Endothelial cell of umbilical vein (primary cell): ENCODE results near the gene VIPR2. TPM values are rescaled to one million over a fixed set of nuclear protein-coding genes. Genes with fewer than 3 reads are reported as not detected.

Source experiments
- BruUV-seq: library from RNA; stranded (reverse); fragments of 400-500 nt; replicated peaks from 2 replicates; lab custom pipeline; 2021; lab: Mats Ljungman, UMichigan
- CTCF ChIA-PET: fragments of 300-600, 350-600 bp; sonication (Branson Sonifier 250); formaldehyde crosslinking; loops from one replicate; lab custom pipeline; 2021; ENCODE audit warnings: antibody characterized with exemption, inconsistent platforms; lab: Charles Lee
- POLR2A ChIA-PET: fragments of 300-600, 350-600 bp; sonication (Branson Sonifier 250); formaldehyde crosslinking; loops from one replicate; lab custom pipeline; 2021; ENCODE audit warnings: antibody characterized with exemption, inconsistent platforms; lab: Charles Lee
- DNase-seq: peaks from one replicate; pipeline ENCODE4 v3.0.0-alpha.2; 2011; ENCODE audit warnings: low read depth, low spot score
- FAIRE-seq: peaks from 2 replicates; lab custom pipeline; 2011; peaks lifted over from hg19 to GRCh38; lab: Jason Lieb, UNC
- H2AFZ ChIP-seq: 2 replicates; pipeline ENCODE4 v1.6.0; 2012; ENCODE audit warnings: low read depth, low read length, control low read depth, inconsistent platforms
- H3K27ac ChIP-seq: 2 replicates; pipeline ENCODE4 v1.5.1; 2011; ENCODE audit warnings: low read depth, mild to moderate bottlenecking, control low read depth, low read length, moderate library complexity; ENCODE audit not compliant: insufficient read depth
- H3K27me3 ChIP-seq, 2 experiments: 2 replicates each; pipeline versions ENCODE4 v1.6.0 to v1.6.1; 2011; ENCODE audit warnings: low read length in 2 of 2, mixed read lengths in 1 of 2; ENCODE audit not compliant: control insufficient read depth in 2 of 2, insufficient read depth in 2 of 2
- H3K36me3 ChIP-seq, 2 experiments: 2 replicates in 1 of 2; 3 replicates in 1 of 2; pipeline ENCODE4 v1.5.1; 2011; ENCODE audit warnings: low read length in 2 of 2, mild to moderate bottlenecking in 1 of 2, moderate library complexity in 1 of 2; ENCODE audit not compliant: control insufficient read depth in 2 of 2, insufficient read depth in 2 of 2; ENCODE audit errors: extremely low read depth in 1 of 2
- H3K4me1 ChIP-seq: 3 replicates; pipeline ENCODE4 v1.5.1; 2011; ENCODE audit warnings: mild to moderate bottlenecking, low read length; ENCODE audit not compliant: control insufficient read depth, insufficient read depth; ENCODE audit errors: extremely low read depth
- H3K4me2 ChIP-seq: 2 replicates; pipeline ENCODE4 v1.6.1; 2011; ENCODE audit warnings: low read length, control low read depth, mixed read lengths; ENCODE audit not compliant: insufficient read depth
- H3K4me3 ChIP-seq, 3 experiments: fragments of 200-600 bp in 1 of 3; sonication (generic), shearing (Covaris generic) in 1 of 3; replicated peaks in 1 of 3; 2 replicates each; pipeline ENCODE4 v1.5.1; 2011 to 2016; ENCODE audit warnings: control low read depth in 3 of 3, low read length in 3 of 3, mild to moderate bottlenecking in 2 of 3, inconsistent platforms in 1 of 3, low read depth in 1 of 3, moderate library complexity in 1 of 3; ENCODE audit not compliant: insufficient read depth in 1 of 3
- H3K79me2 ChIP-seq: 2 replicates; pipeline ENCODE4 v1.6.0; 2012; ENCODE audit warnings: low read length, inconsistent platforms; ENCODE audit not compliant: control insufficient read depth, insufficient read depth
- H3K9ac ChIP-seq: replicated peaks from 2 replicates; pipeline ENCODE3; 2011; ENCODE audit warnings: low read length, control low read depth; ENCODE audit not compliant: insufficient read depth; ENCODE audit errors: extremely low read depth
- H3K9me1 ChIP-seq: replicated peaks from 3 replicates; pipeline ENCODE4 v1.6.0; 2011; ENCODE audit warnings: mild to moderate bottlenecking, low read length; ENCODE audit not compliant: control insufficient read depth, insufficient read depth; ENCODE audit errors: extremely low read depth
- H3K9me3 ChIP-seq: replicated peaks from 2 replicates; pipeline ENCODE4 v1.5.1; 2012; ENCODE audit warnings: low read length, inconsistent platforms; ENCODE audit not compliant: control insufficient read depth, insufficient read depth
- H4K20me1 ChIP-seq: replicated peaks from 2 replicates; pipeline ENCODE3; 2011; ENCODE audit warnings: mild to moderate bottlenecking, low read length; ENCODE audit not compliant: control insufficient read depth, insufficient read depth; ENCODE audit errors: extremely low read depth
- EZH2 ChIP-seq: IDR thresholded peaks from 2 replicates; pipeline ENCODE4 v1.6.1; 2012; ENCODE audit warnings: borderline replicate concordance, low read depth, mild to moderate bottlenecking, moderate library complexity, low read length, inconsistent platforms; ENCODE audit not compliant: severe bottlenecking
- FOS ChIP-seq: IDR thresholded peaks from 2 replicates; pipeline ENCODE4 v1.6.1; 2011; ENCODE audit warnings: mild to moderate bottlenecking, low read length, moderate library complexity, borderline replicate concordance; ENCODE audit not compliant: insufficient read depth
- GATA2 ChIP-seq: IDR thresholded peaks from 2 replicates; pipeline ENCODE4 v1.7.0; 2011; ENCODE audit warnings: low read depth, mild to moderate bottlenecking, moderate library complexity, mixed read lengths, low read length; ENCODE audit not compliant: insufficient read length, insufficient read depth
- JUN ChIP-seq: IDR thresholded peaks from 2 replicates; pipeline ENCODE4 v1.6.1; 2011; ENCODE audit warnings: borderline replicate concordance, low read depth; ENCODE audit not compliant: insufficient read length, insufficient read depth
- MYC ChIP-seq: IDR thresholded peaks from one replicate; pipeline ENCODE4 v1.6.1; 2011; ENCODE audit warnings: mild to moderate bottlenecking, low read depth, low read length
- POLR2A ChIP-seq: IDR thresholded peaks from 2 replicates; pipeline ENCODE4 v1.6.1; 2012; ENCODE audit warnings: low read depth, mild to moderate bottlenecking, control low read depth, low read length
- POLR2AphosphoS5 ChIP-seq: IDR thresholded peaks from 2 replicates; pipeline ENCODE4 v1.6.1; 2012; ENCODE audit warnings: low read depth, mild to moderate bottlenecking, control low read depth, low read length, moderate library complexity; ENCODE audit not compliant: insufficient read depth
- dilution Hi-C: fragments of 300-500 bp; cut with MboI; formaldehyde crosslinking; loops from one replicate; pipeline ENCODE4 v1.15.0; 2019; ENCODE audit warnings: low sequenced_read_pairs; ENCODE audit not compliant: extremely low pct_ligation_motif_present
- intact Hi-C: fragments of 100-400 bp; cut with micrococcal nuclease; formaldehyde crosslinking; loops from one replicate; pipeline ENCODE4 v1.10.0; 2022
- polyA plus RNA-seq, 4 experiments: library from polyadenylated mRNA; depleted of rRNA in 3 of 4; stranded (reverse) in 3 of 4; unstranded in 1 of 4; fragments of >200 nt; gene quantifications; 2 replicates each; pipeline versions ENCODE4 v1.2.1 to v1.2.3, GENCODE V29; 2011 to 2012; ENCODE audit warnings: missing spikeins in 1 of 4
- total RNA-seq: library from RNA; stranded (reverse); gene quantifications from 2 replicates; pipeline ENCODE4 v1.2.3, GENCODE V29; 2021
- TF ChIP-seq, protein P1 (sequence below), 2 donors: IDR thresholded peaks; 1 replicate in 1 of 2; 2 replicates in 1 of 2; pipeline ENCODE4 v1.5.1; 2011; ENCODE audit warnings: low read length in 2 of 2, mild to moderate bottlenecking in 2 of 2, moderate library complexity in 2 of 2, control low read depth in 1 of 2, inconsistent platforms in 1 of 2, low read depth in 1 of 2; ENCODE audit not compliant: insufficient read depth in 1 of 2; ENCODE audit errors: extremely low read depth in 1 of 2
- TF ChIP-seq, protein P2 (sequence below): IDR thresholded peaks from 2 replicates; pipeline ENCODE4 v1.6.1; 2011; ENCODE audit not compliant: insufficient read depth, insufficient read length

Gene VIPR2
- total and polyA plus RNA-seq, 2 donors (not counting 3 experiments of a cell fraction or from before 2014, with no cell fraction given): not detected

DNA sequence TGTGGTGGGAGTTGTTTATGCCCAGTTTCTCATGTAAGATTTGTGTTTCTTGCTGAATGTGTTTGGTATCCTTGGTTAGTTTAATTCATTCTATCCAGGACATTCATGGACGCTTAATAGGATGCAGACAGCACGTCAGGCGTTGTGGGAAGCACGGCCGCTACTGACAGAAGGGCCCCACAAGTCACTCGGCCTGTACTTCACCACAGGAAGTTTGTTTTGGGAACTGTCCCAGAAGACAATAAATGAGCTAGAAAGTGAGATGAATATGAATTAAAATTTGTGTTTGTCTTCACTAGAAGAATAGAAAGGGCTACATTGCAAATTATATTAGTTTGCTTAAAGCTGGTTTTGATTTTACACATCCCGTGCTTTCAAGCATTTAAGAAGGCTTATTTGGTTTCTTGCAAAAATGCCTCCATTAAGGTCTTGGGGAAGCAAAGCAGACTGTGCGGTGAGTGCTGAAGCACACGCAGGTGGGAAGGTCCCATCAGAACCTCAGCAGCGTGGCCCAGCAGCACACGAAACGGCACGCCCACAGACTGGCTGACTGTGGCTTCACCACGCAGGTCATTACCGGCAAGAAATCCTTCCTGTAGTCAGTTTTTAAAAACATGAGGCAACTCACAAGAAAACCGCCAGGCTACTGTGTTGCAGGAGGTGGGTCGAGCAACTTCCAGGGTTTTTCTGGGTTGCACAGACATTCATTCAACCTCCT is 74.1 kb downstream of the VIPR2 start:
- H3K4me1 ChIP-seq: no peaks in the 10 kb centered on the region
- FAIRE-seq: no peak
- no peaks in the 10 kb centered on the region for H3K79me2 ChIP-seq
- ChIA-PET POLR2A (no interaction called here), CTCF (no interaction called here)
- H3K27ac ChIP-seq: no peak overlapping the region
- DNase-seq: no peak
- H3K4me3 ChIP-seq: no peak overlapping the region
- peaks cover 1% of the 10 kb centered on the region for H3K9me3 ChIP-seq
- H4K20me1 ChIP-seq: no peaks in the 10 kb centered on the region
- no TSS peak for BruUV-seq
- H2AFZ ChIP-seq: no peak overlapping the region
- intact Hi-C loops (no loop called here), dilution Hi-C loops (no loop called here)
- no peak overlapping the region for H3K4me2 ChIP-seq
- no peaks in the 10 kb centered on the region for H3K27me3 ChIP-seq
- H3K9me1 ChIP-seq: no peaks in the 10 kb centered on the region
- TF ChIP-seq GATA2: no peak
- no peak for TF ChIP-seq MYC
- no peak for TF ChIP-seq JUN
- no peak for TF ChIP-seq FOS
- TF ChIP-seq, protein P1, sequence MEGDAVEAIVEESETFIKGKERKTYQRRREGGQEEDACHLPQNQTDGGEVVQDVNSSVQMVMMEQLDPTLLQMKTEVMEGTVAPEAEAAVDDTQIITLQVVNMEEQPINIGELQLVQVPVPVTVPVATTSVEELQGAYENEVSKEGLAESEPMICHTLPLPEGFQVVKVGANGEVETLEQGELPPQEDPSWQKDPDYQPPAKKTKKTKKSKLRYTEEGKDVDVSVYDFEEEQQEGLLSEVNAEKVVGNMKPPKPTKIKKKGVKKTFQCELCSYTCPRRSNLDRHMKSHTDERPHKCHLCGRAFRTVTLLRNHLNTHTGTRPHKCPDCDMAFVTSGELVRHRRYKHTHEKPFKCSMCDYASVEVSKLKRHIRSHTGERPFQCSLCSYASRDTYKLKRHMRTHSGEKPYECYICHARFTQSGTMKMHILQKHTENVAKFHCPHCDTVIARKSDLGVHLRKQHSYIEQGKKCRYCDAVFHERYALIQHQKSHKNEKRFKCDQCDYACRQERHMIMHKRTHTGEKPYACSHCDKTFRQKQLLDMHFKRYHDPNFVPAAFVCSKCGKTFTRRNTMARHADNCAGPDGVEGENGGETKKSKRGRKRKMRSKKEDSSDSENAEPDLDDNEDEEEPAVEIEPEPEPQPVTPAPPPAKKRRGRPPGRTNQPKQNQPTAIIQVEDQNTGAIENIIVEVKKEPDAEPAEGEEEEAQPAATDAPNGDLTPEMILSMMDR (IDR thresholded peaks at IDR 0.05; ENCODE audit: extremely low read depth in 1 of 2, insufficient read depth in 1 of 2, low read depth in 1 of 2, low read length in 2 of 2): no peak
- no peak for TF ChIP-seq POLR2AphosphoS5
- no peak for TF ChIP-seq EZH2
- TF ChIP-seq, protein P2, sequence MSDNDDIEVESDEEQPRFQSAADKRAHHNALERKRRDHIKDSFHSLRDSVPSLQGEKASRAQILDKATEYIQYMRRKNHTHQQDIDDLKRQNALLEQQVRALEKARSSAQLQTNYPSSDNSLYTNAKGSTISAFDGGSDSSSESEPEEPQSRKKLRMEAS: no peak
- TF ChIP-seq POLR2A: no peak
- no peaks in the 10 kb centered on the region for H3K36me3 ChIP-seq
- H3K9ac ChIP-seq: no peak overlapping the region
